SW480 (cell line): ENCODE data around the gene SYNGR2.
A peak's percentile ranks its signal among the peaks of the same experiment; 100 is the strongest.
"Not testable (repeated sequence)": the region's sequence is repeated elsewhere in the genome, so short reads cannot be mapped to it uniquely, and the experiment has no call there.

Experiments used
- DNase-seq: peaks from one replicate; pipeline ENCODE4 v3.0.0-alpha.2; 2016; ENCODE audit warnings: low spot score

SYNGR2 gene

DNA sequence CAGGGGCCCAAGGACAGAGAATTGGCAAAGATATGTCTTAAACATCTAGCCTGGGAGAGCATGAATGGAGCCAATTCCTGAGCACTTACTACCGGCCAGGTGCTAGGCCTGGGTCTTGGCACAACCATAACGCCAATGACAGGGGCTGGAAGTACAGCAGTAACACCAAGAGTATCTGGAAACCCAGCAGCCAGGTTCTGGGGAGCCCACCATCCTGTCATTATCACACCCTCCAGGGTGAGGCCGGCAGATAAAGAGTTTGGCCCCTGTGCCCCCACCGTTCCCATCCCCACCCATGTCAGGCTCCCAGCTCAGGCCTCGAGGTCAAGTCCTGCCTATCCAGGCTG, 38.3 kb upstream of the SYNGR2 start:
- DNase-seq, result no peak

DNA sequence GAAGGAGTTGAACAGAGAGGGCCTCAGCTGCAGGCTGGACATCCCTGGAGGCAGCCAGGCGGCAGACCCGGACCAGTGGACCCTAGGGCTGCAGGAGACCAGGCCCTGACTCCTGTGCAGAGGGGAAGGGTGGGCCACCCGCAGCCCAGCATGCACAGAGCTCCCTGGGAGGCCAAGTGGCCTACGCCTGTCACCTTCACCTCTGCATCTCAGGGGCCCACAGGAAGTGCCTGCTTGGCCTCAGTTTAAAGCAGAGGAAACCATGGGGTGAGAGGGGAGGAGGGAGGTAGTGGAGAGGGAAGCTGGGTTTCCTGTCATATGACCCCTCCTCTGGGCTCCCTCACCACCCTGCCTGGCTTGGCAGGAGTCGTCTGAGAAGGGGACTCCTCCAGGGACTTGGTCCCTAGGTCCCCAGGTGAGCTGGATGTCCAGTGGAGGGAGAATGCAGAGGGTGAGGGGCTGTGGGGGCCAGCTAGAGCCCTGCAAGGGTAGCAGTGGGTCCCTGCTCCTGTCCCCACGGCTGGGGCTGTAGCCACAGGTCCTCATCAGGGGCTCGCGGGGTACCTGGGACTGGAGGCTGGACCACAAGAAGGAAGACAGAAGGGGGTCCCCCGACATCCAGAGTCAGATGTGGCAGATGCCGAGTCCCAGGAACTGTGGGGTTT, 37.8 kb upstream of the SYNGR2 start, which contains the start of gene TMC8:
TSS of gene TMC8 (plus strand) at position 335 of the 665 bp plus-strand sequence. CDS start 818 bp downstream, outside the sequence.
- no peak for DNase-seq

DNA sequence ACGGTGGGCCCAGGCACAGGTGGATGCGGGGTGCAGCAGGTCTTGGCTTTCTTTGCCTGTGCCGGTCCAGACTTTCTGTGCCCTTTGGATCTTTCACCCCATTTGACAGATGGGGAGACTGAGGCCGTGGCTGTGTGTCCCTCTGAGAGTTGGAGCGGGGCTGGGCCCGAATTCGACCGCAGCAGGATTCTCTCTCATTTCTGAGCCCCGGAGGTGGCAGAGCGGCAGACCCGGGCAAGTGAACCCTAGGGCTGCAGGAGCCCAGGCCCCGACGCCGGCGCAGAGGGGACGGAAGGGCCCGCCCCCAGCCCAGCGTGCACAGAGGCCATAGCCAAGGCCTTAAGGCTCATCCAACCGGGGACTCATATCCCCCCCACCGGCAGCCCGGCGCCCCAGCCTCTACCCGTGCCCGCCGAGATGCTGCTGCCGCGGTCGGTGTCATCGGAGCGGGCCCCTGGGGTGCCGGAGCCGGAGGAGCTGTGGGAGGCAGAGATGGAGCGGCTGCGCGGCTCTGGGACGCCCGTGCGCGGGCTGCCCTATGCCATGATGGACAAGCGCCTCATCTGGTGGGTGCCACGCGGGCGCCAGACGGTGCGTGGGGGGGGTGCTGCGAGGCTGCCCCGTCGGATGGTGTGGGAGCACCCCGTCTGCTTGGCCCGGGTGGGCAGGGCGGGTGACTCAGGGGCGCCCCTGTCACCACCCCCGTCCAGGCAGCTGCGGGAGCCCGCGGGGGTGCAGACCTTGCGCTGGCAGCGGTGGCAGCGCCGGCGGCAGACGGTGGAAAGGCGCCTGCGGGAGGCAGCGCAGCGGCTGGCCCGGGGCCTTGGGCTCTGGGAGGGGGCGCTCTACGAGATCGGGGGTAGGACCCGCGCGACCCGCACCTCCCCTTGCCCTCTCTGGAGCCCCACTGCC, 37.0 kb upstream of the SYNGR2 start:
- DNase-seq, result no peak

DNA sequence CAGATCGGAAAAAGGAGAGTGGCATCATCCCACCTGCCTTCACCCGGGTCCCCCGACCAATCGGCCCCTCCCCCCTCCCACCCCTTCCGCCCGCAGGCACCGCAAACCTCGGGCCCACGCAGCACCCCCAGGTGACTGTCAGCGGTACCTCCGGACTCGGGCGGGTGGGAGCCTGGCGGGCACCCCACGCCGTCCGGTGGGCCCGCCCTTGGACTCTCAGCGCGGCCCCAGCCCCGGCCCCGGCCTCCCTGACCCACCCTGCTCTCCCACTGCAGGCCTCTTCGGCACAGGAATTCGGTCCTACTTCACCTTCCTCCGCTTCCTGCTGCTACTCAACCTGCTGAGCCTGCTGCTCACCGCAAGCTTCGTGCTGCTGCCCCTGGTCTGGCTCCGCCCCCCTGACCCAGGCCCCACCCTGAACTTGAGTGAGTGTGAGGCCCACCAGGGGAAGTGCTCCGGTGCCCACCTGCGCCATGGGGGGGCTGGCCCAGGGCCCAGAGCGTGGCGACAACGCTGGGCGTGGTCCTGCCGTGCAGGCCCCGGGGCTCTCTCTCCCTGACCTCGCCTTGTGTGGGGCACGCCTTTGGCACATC, 36.2 kb upstream of the SYNGR2 start:
- DNase-seq, result peak; percentile 82

DNA sequence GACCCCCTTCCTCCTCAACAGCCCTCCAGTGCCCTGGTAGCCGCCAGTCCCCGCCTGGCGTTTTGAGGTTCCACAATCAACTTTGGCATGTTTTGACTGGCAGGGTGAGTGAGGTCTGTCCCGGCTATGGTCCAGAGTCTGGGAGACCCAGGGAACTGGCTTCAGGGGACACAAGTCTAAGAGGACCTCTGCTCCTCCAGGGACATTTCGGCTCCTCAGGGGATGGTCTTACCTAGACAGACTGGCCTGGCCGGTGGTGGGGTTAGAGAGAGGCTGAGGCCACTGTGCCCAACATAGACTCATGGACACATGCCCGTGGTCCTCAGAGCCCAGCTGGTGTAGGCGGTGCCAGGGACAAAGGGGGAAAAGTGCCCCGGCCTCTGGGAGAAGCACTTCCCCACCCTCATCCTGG, 35.6 kb upstream of the SYNGR2 start:
- no peak for DNase-seq

DNA sequence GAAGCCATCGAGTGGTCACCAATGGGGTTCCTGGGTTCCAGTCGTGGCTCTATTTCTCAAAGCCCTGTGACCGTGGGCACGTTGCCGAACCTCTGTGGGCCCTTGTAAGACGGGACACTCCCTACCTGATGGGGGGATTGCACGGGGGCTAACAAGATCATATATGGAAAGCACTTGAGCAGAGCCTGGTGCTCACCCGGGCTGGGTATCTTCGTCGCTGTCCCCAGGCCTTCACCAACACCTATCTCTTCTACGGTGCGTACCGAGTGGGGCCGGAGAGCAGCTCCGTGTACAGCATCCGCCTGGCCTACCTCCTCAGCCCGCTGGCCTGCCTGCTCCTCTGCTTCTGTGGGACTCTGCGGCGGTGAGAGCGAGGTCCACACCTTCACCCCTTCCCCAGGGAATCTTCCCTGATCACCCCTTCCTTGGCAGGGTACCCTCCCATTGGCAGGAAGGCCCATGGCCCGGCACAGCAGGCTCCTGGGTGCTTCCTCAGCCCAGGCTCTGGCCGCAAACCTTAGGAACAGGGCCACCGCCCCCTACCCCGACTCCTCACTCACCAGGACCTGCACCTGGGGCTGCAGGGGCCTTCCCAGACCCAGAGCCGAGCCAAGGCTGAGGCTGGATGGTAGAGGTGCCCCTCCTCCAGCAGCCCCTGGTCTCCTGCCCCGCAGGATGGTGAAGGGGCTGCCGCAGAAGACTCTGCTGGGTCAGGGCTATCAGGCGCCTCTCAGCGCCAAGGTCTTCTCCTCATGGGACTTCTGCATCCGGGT, 35.0 kb upstream of the SYNGR2 start:
- no peak for DNase-seq

DNA sequence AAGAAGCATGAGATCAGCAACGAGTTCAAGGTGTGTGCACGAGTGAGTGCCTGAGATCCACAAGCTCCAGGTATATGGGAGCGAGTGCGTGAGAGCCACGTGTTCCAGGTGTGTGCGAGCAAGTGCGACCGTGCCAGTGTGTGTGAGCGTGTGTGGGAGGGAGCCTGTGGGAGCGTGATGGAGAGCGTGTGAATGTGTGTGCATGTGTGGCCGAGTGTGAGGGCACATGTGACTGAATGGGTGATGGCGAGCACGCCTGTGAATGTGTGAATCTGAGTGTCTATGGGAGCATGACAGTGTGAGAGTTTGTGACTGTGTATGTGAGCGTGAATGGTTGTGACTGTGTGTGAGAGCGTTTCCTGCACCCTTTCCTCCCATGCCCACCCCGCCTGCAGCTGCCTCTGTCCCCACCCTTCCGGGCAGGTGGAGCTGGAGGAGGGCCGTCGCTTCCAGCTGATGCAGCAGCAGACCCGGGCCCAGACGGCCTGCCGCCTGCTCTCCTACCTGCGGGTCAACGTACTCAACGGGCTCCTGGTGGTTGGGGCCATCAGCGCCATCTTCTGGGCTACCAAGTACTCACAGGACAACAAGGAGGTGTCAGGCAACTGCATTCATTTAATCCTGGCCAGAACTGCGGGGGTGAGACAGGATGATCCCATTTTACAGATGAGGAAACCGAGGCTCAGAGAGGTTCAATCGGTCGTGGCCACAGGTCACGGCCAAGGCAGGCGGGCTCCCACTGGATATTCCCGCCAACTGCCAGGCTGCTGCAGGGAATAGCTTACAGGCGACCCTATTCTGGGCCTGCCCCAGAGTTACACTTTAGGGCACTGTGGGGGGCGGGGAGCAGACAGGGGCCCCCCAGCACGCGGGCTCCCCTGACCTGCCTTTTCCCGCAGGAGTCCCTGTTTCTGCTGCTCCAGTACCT, 34.1 kb upstream of the SYNGR2 start:
- peak; percentile 74 for DNase-seq

DNA sequence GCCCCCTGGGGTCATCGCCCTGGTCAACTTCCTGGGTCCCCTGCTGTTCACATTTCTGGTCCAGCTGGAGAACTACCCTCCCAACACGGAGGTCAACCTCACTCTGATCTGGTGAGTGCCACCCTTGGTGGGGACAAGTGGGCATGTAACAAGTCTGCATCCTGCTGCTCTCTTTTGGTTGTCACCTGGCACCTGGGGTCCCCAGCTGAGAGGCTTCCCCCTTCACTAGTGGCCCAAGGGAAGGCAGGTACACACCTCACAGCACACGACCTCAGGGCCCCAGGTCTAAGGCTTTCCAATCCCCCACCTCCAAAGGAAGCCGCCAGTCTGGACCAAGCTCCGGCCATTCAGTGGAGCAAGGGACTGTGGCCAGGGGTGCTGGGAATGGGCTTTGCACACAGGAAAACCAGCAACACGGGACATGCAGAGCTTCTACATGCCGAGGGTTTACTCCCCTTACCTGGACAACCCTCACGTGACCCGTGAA, 33.4 kb upstream of the SYNGR2 start:
- DNase-seq, result no peak

DNA sequence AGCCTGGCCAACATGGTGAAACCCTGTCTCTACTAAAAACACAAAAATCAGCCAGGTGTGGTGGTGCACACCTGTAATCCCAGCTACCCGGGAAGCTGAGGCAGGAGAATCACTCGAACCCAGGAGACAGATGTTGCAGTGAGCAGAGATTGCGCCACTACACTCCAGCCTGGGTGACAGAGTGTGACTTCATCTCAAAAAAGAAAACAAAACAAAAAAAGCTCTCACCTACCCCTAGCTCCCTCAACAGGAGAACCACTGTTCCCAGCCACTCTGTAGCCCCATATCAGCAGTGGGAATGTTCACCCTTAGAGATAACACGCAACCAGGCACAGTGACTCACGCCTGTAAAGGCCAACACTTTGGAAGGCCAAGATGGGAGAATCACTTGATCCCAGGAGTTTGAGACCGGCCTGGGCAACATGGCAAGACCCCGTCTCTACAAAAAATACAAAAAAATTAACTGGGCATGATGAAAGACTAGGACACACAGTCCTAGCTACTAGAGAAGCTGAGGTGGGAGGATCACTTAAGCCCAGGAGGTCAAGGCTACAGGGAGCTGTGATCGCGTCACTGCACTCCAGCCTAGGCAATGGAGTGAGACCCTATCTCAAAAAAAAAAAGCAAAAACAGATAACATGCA, 32.4 kb upstream of the SYNGR2 start:
- no peak for DNase-seq

DNA sequence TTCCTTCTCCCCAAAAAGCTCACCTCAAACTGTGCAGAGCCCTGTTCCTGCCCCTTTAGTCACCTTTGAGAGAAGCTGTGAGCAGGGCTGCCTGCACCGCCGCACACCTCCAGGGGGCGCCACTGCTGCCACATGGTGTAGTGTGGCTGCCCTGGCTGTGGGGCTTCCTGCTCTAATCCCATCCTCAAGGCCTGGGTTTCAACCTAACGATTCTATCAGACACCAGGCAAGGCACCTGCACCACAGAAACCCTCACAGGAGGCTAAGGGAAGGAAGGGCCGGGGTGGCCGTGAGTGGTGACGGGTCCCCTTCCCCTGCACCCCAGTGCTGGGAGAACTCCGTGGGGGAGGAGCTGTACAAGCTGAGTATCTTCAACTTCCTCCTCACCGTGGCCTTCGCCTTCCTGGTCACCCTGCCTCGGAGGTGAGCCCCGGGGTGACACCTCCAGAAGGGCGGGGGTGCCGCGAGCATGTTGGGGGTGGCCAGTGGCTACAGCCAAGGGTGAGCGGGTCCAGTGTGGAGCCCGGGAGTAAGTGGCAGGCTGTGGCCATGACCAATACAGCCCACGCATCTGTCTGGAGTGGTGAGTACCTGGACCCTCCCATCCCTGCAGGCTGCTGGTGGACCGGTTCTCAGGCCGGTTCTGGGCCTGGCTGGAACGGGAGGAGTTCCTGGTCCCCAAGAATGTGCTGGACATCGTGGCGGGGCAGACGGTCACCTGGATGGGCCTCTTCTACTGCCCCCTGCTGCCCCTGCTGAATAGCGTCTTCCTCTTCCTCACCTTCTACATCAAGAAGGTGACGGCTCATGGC, 30.8 kb upstream of the SYNGR2 start:
- peak; percentile 30 for DNase-seq

DNA sequence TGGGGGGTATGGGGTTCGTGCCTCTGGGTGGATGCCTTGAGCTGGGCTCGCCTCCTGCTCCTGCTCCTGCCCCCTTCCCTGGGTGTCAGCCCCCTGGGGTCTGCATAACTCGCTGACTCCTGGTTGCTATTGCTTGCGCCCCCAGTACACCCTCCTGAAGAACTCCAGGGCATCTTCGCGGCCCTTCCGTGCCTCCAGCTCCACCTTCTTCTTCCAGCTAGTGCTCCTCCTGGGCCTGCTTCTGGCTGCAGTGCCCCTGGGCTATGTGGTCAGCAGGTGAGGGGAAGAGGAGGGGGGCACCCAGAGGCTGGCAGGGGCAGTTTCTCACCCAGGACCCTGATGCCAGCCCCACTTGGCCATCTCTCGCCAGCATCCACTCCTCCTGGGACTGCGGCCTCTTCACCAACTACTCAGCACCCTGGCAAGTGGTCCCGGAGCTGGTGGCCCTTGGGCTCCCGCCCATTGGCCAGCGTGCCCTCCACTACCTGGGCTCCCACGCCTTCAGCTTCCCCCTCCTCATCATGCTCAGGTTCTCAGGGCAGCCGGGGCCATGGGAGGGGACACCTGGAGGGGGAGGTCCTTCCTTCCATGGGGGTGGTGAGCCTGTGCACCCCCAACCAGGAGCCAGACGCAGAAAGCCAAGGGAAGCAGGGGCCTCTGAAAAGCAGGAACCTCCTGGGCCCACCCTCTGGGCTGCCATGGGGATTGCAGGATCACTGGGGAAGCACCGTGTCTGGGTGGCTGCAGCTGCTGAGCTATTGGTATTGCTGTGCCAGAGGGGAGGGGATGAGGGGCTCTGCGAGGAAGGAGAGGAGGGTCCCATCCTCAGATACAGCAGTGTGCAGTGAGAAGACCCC, 29.9 kb upstream of the SYNGR2 start:
- DNase-seq, result no peak

DNA sequence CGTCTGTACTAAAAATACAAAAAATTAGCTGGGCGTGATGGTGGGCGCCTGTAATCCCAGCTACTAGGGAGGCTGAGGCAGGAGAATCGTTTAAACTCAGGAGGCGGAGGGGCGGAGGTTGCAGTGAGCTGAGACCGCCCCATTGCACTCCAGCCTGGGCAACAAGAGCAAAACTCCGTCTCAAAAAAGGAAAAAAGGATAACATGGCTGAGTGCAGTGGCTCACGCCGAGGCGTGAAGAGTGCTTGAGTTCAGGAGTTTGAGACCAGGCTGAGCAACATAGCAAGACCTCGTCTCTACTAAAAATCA, 28.6 kb upstream of the SYNGR2 start:
- DNase-seq, result not testable (repeated sequence)

DNA sequence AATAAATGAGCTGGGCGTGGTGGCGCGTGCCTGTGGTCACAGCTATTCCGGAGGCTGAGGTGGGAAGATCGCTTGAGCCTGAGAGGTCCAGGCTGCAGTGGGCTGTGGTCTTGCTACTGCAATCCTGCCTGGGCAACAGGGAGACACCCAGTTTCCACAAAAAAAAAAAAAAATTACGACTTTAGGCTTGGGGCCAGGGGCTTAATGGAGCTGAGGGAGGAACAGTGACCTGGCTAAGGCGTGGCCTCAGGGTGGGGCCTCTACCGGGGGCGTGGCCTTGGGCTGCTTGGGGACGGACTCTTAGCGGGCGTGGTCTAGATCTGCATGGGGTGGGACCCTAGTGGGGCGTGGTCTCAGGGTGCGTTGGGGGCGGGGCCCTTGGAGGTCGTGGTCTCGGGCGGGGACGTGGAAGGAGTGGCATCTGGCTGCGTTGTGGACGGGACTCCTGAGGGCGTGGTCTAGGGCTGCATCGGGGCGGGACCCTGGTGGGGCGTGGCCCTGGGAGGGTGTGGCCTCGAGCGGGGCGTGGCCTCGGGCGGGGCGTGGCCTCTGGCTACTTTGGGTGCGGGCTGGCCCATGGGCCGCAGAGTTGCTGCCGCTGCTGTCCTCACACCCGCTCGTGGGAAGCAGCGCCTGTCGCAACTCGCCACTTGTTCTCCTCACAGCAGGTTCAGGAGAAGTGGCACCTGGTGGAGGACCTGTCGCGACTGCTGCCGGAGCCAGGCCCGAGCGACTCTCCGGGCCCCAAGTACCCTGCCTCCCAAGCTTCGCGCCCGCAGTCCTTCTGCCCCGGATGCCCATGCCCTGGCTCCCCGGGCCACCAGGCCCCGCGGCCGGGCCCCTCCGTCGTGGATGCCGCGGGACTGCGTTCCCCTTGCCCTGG, 28.0 kb upstream of the SYNGR2 start:
- peak; percentile 97 for DNase-seq

DNA sequence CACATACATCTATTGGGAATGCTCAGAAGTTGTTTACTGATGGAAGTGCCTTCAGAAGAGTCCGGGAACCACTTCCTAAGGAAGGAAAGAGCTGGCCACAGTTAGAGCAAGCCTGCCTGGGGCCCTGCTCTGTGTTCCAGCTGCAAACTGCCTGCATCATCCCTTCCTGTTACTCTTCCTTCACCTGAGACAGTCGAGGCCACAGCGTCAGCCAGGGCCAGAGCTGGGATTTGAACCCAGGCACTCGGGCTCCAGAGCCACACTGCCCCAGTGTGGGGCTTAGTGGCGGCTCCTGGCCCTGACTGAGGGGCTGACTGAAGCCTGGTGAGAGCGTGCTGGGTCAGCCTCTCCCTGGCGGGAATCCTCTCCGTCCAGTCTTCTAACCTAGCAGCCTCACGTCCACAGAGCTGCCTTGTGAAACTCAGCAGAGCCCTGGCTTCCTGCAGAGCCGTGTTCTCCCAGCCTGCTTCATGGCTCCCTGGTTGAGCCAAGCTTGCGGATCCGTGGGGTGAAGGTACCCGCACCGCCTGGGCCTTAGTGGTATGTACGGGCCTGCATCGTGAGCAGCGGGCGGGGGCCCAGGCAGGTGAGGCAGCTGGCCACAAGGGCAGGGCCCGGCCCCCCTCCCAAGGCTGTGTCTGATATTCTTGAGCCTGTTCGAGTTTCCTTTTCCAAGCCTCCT, 26.8 kb upstream of the SYNGR2 start:
- DNase-seq, result no peak

DNA sequence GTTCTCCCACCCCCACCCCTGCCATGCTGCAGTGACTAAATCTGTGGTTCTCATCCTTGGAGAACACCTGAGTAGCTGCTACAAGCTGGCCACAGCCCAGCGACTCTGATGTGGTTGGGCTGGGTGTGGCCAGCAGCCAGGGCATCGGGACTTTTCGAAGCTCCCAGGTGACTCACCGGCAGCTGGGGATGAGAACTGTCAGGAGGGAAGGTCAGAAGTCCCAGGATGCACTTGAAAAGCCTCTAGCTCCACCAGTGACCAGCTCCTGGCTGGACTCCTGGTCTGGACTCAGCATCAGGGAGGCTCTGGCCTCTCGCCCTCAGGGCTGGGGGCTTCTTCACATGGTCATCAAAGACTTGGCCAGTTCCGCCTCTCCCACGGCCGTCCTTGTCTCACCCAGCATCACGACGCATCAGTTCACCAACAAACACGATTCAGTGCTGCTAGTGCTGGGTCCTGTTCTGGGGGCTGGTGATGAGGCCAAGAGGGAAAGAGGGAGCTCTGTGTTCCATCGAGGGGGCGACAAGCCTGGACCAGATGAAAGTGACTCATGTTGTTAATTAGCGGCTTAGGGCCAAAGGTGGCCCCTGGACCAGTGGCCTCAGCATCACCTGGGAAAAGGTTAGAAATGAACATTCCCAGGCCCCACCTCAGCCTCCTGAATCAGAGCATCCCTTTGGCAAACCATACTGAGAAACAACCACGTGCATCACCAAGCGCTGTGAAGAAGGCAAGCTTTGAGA, 26.1 kb upstream of the SYNGR2 start:
- DNase-seq, result peak; percentile 98
